Activated naive CD4-positive, alpha-beta T cell treated with anti-CD3 and anti-CD28 coated beads for 36 hours (primary cell): ENCODE results near the gene PCSK5. TPM values are rescaled to one million over a fixed set of nuclear protein-coding genes. Genes with fewer than 3 reads are reported as not detected.
A peak's percentile ranks its signal among the peaks of the same experiment; 100 is the strongest.
"Not testable (repeated sequence)": the region's sequence is repeated elsewhere in the genome, so short reads cannot be mapped to it uniquely, and the experiment has no call there.

ENCODE experiments used
- CTCF ChIA-PET: fragments of 350-600 bp; sonication (Branson Sonifier 250); formaldehyde crosslinking; loops from one replicate; lab custom pipeline; 2021; ENCODE audit warnings: antibody characterized with exemption; lab: Charles Lee
- DNase-seq: peaks from one replicate; pipeline ENCODE4 v3.0.0-alpha.2; 2020
- H3K27ac Mint-ChIP-seq: one replicate; pipeline ENCODE4 v1.8.0; 2021; ENCODE audit warnings: mild to moderate bottlenecking, mixed read lengths
- H3K27me3 Mint-ChIP-seq: one replicate; pipeline ENCODE4 v1.8.0; 2021; ENCODE audit warnings: low read depth, mixed read lengths
- H3K36me3 Mint-ChIP-seq: one replicate; pipeline ENCODE4 v1.8.0; 2021; ENCODE audit warnings: low read depth, mixed read lengths
- H3K4me1 Mint-ChIP-seq: one replicate; pipeline ENCODE4 v1.8.0; 2021; ENCODE audit warnings: low read depth, mixed read lengths
- H3K4me3 Mint-ChIP-seq: one replicate; pipeline ENCODE4 v1.8.0; 2021; ENCODE audit warnings: mild to moderate bottlenecking, moderate library complexity, mixed read lengths
- H3K9me3 Mint-ChIP-seq: one replicate; pipeline ENCODE4 v1.8.0; 2021; ENCODE audit warnings: mixed read lengths
- intact Hi-C: fragments of 100-400 bp; cut with micrococcal nuclease; formaldehyde crosslinking; loops from one replicate; pipeline ENCODE4 v1.15.1; 2023
- total RNA-seq, 2 experiments: library from RNA; stranded (reverse); gene quantifications; one replicate each; pipeline ENCODE4 v1.2.3, GENCODE V29; 2021

The PCSK5 gene
- total RNA-seq, 2 experiments from 2014 or later, result 5.7 to 6.0 TPM

DNA sequence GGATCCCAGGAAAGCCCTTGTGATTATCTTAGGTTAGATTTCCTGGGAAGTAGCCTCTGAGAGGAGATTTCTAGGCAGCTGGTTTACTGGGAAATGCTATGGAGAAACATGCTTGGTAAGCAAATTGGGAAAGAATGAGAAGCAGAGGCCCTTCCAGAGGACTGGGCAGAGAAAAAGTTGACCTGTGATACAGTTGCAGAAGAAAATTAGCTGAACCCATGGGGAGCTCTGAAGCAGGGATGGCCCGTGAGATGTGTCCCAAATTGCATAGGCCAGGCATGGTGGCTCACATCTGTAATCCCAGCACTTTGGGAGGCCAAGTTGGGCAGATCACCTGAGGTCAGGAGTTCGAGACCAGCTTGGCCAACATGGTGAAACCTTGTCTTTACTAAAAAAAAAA is 21.9 kb upstream of the PCSK5 start:
- peaks cover 15% of the 10 kb centered on the region for H3K4me1 Mint-ChIP-seq
- CTCF ChIA-PET, result interaction anchor here (0.7 to 1.2 kb wide), 6 partner anchors 13 to 1095 kb away, joined by 3 to 4 read pairs (median 3); no protein-coding TSS in a partner anchor
- H3K27me3 Mint-ChIP-seq, DNase-seq, H3K27ac Mint-ChIP-seq, H3K9me3 Mint-ChIP-seq, H3K4me3 Mint-ChIP-seq, H3K36me3 Mint-ChIP-seq: not testable (repeated sequence)
- intact Hi-C loops, result loop anchor here (5.0 to 10.0 kb wide), 3 partner anchors 244 to 1096 kb away; no protein-coding TSS in a partner anchor

- Mint-ChIP-seq H3K27ac (no peak overlapping the region), H3K4me1 (peaks cover 15% of the 10 kb centered on the region), H3K36me3 (no peaks in the 10 kb centered on the region), H3K4me3 (no peak overlapping the region), H3K9me3 (no peaks in the 10 kb centered on the region), H3K27me3 (no peaks in the 10 kb centered on the region)
- DNase-seq, result no peak
- CTCF ChIA-PET, result interaction anchor here (0.9 kb wide), 1 partner anchor 1095 kb away, joined by 4 read pairs; no protein-coding TSS in a partner anchor
- intact Hi-C loops, result loop anchor here (5.0 to 10.0 kb wide), 3 partner anchors 244 to 1097 kb away; no protein-coding TSS in a partner anchor
Observed at GRCh38 chr9:75869236-75869635, 21.2 kb upstream of the PCSK5 start.

DNA sequence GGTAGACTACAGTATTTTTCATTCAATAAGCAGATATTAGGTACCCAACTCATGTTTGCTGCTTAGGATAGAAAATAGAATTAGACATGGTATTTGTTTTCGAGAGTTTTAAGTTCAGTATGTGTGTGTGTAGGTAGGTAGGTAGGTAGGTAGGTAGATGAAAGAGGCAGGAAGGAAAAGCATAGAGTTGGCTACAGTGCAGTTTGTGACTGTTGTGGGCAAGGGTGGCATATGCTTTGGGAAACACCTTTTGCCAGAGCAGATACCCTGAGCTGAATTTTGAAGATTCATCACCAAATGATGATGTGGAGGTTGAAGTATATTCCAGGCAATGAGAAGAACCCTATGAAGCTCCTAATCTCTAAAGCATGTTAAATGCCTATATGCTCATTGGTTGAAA is 20.0 kb upstream of the PCSK5 start:
- no peak for DNase-seq
- CTCF ChIA-PET, result interaction anchor here (0.7 kb wide), 1 partner anchor 52 kb away, joined by 3 read pairs; no protein-coding TSS in a partner anchor
- intact Hi-C loops, result no loop called here
- H3K36me3 Mint-ChIP-seq, result no peaks in the 10 kb centered on the region
- H3K4me3 Mint-ChIP-seq, result no peak overlapping the region
- peaks cover 15% of the 10 kb centered on the region for H3K4me1 Mint-ChIP-seq
- H3K27me3 Mint-ChIP-seq, result no peaks in the 10 kb centered on the region
- no peak overlapping the region for H3K27ac Mint-ChIP-seq
- H3K9me3 Mint-ChIP-seq, result no peaks in the 10 kb centered on the region

DNA sequence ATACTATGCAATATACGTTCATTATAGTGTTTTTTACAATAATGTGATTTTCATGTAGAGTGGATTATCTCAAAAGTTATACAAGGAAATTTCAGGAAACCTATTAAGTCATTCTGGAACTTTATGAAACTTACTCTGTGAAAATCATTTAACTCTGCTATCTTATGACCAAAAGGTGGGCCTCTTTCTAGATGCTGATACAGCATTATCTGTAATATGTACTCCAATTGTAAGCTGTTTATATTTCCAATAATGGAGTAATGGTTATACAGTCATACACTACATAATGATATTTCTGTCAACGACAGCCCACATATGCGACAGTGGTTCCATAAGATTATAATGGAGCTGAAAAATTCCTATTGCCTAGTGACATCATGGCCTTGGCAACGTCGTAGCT is 18.8 kb upstream of the PCSK5 start:
- no peak overlapping the region for H3K4me3 Mint-ChIP-seq
- no peaks in the 10 kb centered on the region for H3K27me3 Mint-ChIP-seq
- no peaks in the 10 kb centered on the region for H3K36me3 Mint-ChIP-seq
- no peak overlapping the region for H3K27ac Mint-ChIP-seq
- CTCF ChIA-PET, result no interaction called here
- no peak for DNase-seq
- peaks cover 15% of the 10 kb centered on the region for H3K4me1 Mint-ChIP-seq
- intact Hi-C loops, result no loop called here
- no peaks in the 10 kb centered on the region for H3K9me3 Mint-ChIP-seq

DNA sequence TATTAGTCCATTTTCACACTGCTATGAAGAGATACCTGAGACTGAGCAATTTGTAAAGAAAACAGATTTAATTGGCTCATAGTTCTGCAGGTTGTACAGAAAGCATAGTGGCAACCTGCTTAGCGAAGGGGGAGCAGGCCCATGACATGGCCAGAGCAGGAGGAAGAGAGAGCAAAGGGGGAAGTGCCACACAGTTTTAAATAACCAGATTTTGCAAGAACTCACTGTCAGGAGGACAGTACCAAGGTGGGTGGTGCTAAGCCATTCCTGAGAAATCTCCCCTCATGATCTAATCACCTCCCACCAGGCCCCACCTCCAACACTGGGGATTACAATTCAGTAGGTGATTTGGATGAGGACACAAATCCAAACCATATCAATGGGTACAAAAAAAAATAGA is 16.8 kb upstream of the PCSK5 start:
- Mint-ChIP-seq H3K4me3 (no peak overlapping the region), H3K27me3 (no peaks in the 10 kb centered on the region), H3K9me3 (no peaks in the 10 kb centered on the region), H3K27ac (no peak overlapping the region), H3K4me1 (peaks cover 15% of the 10 kb centered on the region), H3K36me3 (no peaks in the 10 kb centered on the region)
- CTCF ChIA-PET, result no interaction called here
- no peak for DNase-seq
- intact Hi-C loops, result no loop called here

DNA sequence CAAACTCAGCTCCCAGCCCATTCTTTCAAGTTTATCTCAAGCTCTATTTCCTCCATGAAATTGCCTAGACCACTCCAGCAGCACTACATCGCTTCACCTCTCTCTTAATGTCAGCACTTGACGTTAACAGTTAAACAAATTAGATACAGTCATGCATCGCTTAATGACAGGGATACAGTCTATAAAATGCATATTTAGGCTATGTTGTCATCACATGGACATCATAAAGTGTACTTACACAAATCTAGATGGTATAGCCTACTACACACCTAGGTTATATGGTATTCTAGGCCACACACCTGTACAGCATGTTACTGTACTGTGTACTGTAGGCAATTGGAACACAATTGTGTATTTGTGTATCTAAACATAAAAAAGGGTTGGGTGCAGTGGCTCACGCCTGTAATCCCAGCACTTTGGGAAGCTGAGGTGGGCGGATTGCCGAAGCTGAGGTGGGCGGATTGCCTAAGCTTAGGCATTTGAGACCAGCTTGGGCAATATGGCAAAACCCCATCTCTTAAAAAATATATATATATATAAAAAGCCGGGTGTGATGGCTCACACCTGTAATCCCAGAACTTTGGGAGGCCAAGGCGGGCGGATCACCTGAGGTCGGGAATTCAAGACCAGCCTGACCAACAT is 13.4 kb upstream of the PCSK5 start:
- Mint-ChIP-seq H3K4me3 (no peak overlapping the region), H3K36me3 (no peaks in the 10 kb centered on the region), H3K27ac (no peak overlapping the region), H3K9me3 (no peaks in the 10 kb centered on the region), H3K27me3 (no peaks in the 10 kb centered on the region), H3K4me1 (no peaks in the 10 kb centered on the region)
- no peak for DNase-seq
- intact Hi-C loops, result no loop called here
- CTCF ChIA-PET, result no interaction called here

DNA sequence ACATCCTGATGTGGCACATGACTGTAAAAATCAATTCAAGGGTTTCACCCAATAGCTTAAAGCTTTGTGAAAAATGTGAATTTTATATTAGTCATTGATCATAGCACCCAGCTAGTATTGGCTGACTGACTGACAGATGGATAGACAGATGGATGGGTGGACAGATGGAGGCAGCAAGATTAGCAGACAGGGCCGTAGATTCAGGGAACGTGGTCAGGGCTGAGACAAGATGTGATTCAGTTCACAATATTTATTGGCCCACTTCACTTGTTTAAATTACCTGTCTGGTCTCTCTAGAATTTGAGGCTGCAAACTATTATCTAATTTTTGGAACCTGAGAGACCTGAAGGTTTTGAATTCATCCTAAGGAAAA is 12.0 kb upstream of the PCSK5 start:
- DNase-seq, result no peak

GRCh38 chr9:75880618-75881017 is 9.9 kb upstream of the PCSK5 start:
- intact Hi-C loops, result no loop called here
- CTCF ChIA-PET, result interaction anchor here (0.9 kb wide), 1 partner anchor 14 kb away, joined by 8 read pairs; no protein-coding TSS in a partner anchor

More for the DNA sequence above, 12.0 kb upstream of the PCSK5 start:
- no peaks in the 10 kb centered on the region for H3K36me3 Mint-ChIP-seq
- no peaks in the 10 kb centered on the region for H3K4me1 Mint-ChIP-seq
- H3K4me3 Mint-ChIP-seq, result no peak overlapping the region
- intact Hi-C loops, result no loop called here
- no peaks in the 10 kb centered on the region for H3K27me3 Mint-ChIP-seq
- CTCF ChIA-PET, result interaction anchor here (0.7 kb wide), 1 partner anchor 182 kb away, joined by 3 read pairs; no protein-coding TSS in a partner anchor
- H3K9me3 Mint-ChIP-seq, result no peaks in the 10 kb centered on the region
- H3K27ac Mint-ChIP-seq, result no peak overlapping the region

GRCh38 chr9:75881761-75882160 is 8.7 kb upstream of the PCSK5 start:
- no peaks in the 10 kb centered on the region for H3K36me3 Mint-ChIP-seq
- no peaks in the 10 kb centered on the region for H3K4me1 Mint-ChIP-seq
- H3K27me3 Mint-ChIP-seq, result no peaks in the 10 kb centered on the region
- intact Hi-C loops, result no loop called here
- no peak for DNase-seq
- no peaks in the 10 kb centered on the region for H3K9me3 Mint-ChIP-seq
- no peak overlapping the region for H3K27ac Mint-ChIP-seq
- H3K4me3 Mint-ChIP-seq, result no peak overlapping the region
- CTCF ChIA-PET, result interaction anchor here (0.5 kb wide), 1 partner anchor 421 kb away, joined by 4 read pairs; no protein-coding TSS in a partner anchor

More at GRCh38 chr9:75880618-75881017, 9.9 kb upstream of the PCSK5 start:
- H3K27me3 Mint-ChIP-seq, result no peaks in the 10 kb centered on the region
- H3K36me3 Mint-ChIP-seq, result no peaks in the 10 kb centered on the region
- no peaks in the 10 kb centered on the region for H3K4me1 Mint-ChIP-seq
- no peaks in the 10 kb centered on the region for H3K9me3 Mint-ChIP-seq
- DNase-seq, result no peak
- no peak overlapping the region for H3K27ac Mint-ChIP-seq
- H3K4me3 Mint-ChIP-seq, result no peak overlapping the region

DNA sequence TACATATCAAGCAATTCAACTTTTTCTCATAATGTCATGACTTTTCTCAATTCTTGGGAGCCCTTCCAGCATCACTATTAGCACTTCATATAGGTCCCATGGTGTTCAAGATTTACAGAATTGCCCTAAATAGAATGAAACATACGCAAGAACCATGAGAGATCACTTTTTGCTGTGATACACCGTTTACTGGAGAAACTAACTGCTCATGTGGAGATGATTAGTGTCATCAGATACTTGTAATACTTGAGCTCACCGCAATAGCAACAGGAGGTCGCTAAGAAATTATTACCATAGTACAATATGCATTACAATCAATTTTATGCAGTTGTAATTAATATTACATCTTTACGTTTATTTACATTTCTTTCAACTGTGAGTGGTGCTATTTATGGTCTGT is 4.8 kb upstream of the PCSK5 start:
- Mint-ChIP-seq H3K4me3 (no peak overlapping the region), H3K4me1 (peaks cover 6% of the 10 kb centered on the region), H3K36me3 (no peaks in the 10 kb centered on the region), H3K9me3 (no peaks in the 10 kb centered on the region), H3K27ac (no peak overlapping the region), H3K27me3 (no peaks in the 10 kb centered on the region)
- intact Hi-C loops, result no loop called here
- CTCF ChIA-PET, result interaction anchor here (1.2 kb wide), 1 partner anchor 217 kb away, joined by 4 read pairs; no protein-coding TSS in a partner anchor
- no peak for DNase-seq

- DNase-seq, result peak; percentile 28
Observed at GRCh38 chr9:75889577-75889976, 896 bp upstream of the PCSK5 start.

DNA sequence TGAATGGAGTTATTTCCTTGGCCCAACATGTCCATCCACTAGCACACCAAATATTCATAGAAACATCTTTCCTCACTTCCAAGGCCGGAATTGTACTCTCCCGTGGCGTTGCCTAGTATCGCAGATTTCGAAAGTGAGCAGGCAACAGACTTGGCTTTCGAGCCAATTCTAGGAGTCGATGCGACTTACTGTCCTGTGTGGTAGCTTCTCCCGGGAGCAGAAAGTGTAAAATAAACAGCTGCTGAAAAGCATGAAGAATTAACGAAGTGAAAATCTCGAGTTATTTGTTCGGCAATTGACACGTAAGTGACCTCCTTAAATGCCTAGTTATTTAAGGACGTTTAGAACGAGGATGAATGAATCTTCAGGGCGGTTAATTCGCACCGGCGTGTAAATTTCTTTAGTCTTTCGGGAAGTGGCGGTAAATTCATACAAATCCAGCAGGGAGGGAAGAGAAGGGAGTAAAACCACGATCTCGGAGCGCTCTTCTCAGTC is 449 bp upstream of the PCSK5 start:
- Mint-ChIP-seq H3K27ac (peak overlapping the region; percentile 64), H3K4me3 (peak overlapping the region; percentile 97), H3K27me3 (no peaks in the 10 kb centered on the region), H3K9me3 (no peaks in the 10 kb centered on the region), H3K36me3 (no peaks in the 10 kb centered on the region), H3K4me1 (peaks cover 30% of the 10 kb centered on the region)
- intact Hi-C loops, result loop anchor here (1.0 to 10.0 kb wide), 16 partner anchors 14 to 1287 kb away; partner anchors contain the start of genes C9orf40, CARNMT1, GCNT1 and NMRK1
- CTCF ChIA-PET, result interaction anchor here (0.7 to 2.1 kb wide), 5 partner anchors 23 to 412 kb away, joined by 3 to 8 read pairs (median 4); no protein-coding TSS in a partner anchor
- peak; percentile 23 for DNase-seq

More at GRCh38 chr9:75889577-75889976, 896 bp upstream of the PCSK5 start:
- H3K36me3 Mint-ChIP-seq, result no peaks in the 10 kb centered on the region
- H3K4me1 Mint-ChIP-seq, result peaks cover 26% of the 10 kb centered on the region
- intact Hi-C loops, result no loop called here
- peak overlapping the region; percentile 64 for H3K27ac Mint-ChIP-seq
- H3K4me3 Mint-ChIP-seq, result peak overlapping the region; percentile 97
- H3K9me3 Mint-ChIP-seq, result no peaks in the 10 kb centered on the region
- CTCF ChIA-PET, result interaction anchor here (0.6 to 2.1 kb wide), 3 partner anchors 23 to 408 kb away, joined by 3 to 8 read pairs (median 3); no protein-coding TSS in a partner anchor
- H3K27me3 Mint-ChIP-seq, result no peaks in the 10 kb centered on the region
